Measurements from ENCODE around the gene SYT2.

DNA sequence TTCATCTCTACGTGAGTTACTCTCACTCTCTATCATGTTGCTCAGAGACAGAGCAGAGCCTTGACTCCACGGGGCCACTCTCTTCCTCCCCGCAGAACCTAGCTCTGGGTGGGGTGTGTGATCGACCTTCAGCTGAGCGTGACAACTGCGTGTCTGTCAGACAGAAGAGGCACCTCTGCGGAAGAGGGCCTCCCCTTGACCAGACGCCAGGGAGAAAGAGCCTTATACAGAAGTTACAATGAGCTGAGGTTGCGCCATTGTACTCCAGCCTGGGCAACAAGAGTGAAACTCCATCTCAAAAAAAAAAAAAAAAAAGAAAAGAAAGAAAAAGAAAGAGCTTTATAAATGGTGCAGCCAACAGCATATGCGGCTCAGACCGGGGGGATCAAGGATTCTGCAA is 22.9 kb downstream of the SYT2 start:
- TF ChIP-seq, protein P1, sequence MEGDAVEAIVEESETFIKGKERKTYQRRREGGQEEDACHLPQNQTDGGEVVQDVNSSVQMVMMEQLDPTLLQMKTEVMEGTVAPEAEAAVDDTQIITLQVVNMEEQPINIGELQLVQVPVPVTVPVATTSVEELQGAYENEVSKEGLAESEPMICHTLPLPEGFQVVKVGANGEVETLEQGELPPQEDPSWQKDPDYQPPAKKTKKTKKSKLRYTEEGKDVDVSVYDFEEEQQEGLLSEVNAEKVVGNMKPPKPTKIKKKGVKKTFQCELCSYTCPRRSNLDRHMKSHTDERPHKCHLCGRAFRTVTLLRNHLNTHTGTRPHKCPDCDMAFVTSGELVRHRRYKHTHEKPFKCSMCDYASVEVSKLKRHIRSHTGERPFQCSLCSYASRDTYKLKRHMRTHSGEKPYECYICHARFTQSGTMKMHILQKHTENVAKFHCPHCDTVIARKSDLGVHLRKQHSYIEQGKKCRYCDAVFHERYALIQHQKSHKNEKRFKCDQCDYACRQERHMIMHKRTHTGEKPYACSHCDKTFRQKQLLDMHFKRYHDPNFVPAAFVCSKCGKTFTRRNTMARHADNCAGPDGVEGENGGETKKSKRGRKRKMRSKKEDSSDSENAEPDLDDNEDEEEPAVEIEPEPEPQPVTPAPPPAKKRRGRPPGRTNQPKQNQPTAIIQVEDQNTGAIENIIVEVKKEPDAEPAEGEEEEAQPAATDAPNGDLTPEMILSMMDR (IDR thresholded peaks at IDR 0.05): no peak
- TF ChIP-seq POLR2A (IDR thresholded peaks at IDR 0.05): no peak
